Measurements from ENCODE around the gene PNCK. TPM values are rescaled to one million over a fixed set of nuclear protein-coding genes. Genes with fewer than 3 reads are reported as not detected.

PNCK gene
- total RNA-seq, 4 donors from 2014 or later: 0.83 TPM; not detected in 3

GRCh38 chrX:153632595-153632946 lies 41.0 kb downstream of the PNCK start:
- TF ChIP-seq POLR2A (IDR thresholded peaks at IDR 0.05) (no peak), CTCF (IDR thresholded peaks at IDR 0.05) (no peak)
- Histone ChIP-seq H3K4me3 (replicated peaks in 1 of 3) (no peak overlapping the region), H3K27ac (no peak overlapping the region), H3K27me3 (no peaks in the 10 kb centered on the region), H3K36me3 (no peaks in the 10 kb centered on the region), H3K4me1 (no peaks in the 10 kb centered on the region), H3K9me3 (no peaks in the 10 kb centered on the region)
- no peak for DNase-seq
- WGBS, 2 donors: 100% methylated on average over 2 of the region's 7 CpGs; no CpG with 5 or more reads in 1 of the 2 donors
- intact Hi-C loops (cut with DNase I): no loop called here

GRCh38 chrX:153631907-153632594 lies 41.6 kb downstream of the PNCK start:
- Histone ChIP-seq H3K27ac (no peak overlapping the region), H3K9me3 (no peaks in the 10 kb centered on the region), H3K36me3 (no peaks in the 10 kb centered on the region), H3K27me3 (no peaks in the 10 kb centered on the region), H3K4me1 (no peaks in the 10 kb centered on the region), H3K4me3 (replicated peaks in 1 of 3) (no peak overlapping the region)
- whole genome bisulfite sequencing, 2 donors: 93% methylated on average over 16 of the region's 19 CpGs; no CpG with 5 or more reads in 1 of the 2 donors
- DNase-seq: no peak
- TF ChIP-seq CTCF (IDR thresholded peaks at IDR 0.05) (no peak), POLR2A (IDR thresholded peaks at IDR 0.05) (no peak)
- intact Hi-C loops (cut with DNase I): no loop called here

GRCh38 chrX:153631346-153631745 lies 42.3 kb downstream of the PNCK start:
- intact Hi-C loops (cut with DNase I): no loop called here

GRCh38 chrX:153628665-153629064 lies 44.9 kb downstream of the PNCK start:
- DNase-seq: no peak
- intact Hi-C loops (cut with DNase I): no loop called here
- WGBS, 2 donors: no CpG with 5 or more reads among the region's 12 CpGs
- H3K27ac ChIP-seq: no peak overlapping the region
- H3K4me3 ChIP-seq (replicated peaks in 1 of 3): no peak overlapping the region
- no peaks in the 10 kb centered on the region for H3K36me3 ChIP-seq
- TF ChIP-seq CTCF (IDR thresholded peaks at IDR 0.05): no peak
- no peak for TF ChIP-seq POLR2A (IDR thresholded peaks at IDR 0.05)
- no peaks in the 10 kb centered on the region for H3K27me3 ChIP-seq
- no peaks in the 10 kb centered on the region for H3K9me3 ChIP-seq
- H3K4me1 ChIP-seq: no peaks in the 10 kb centered on the region

More at GRCh38 chrX:153631346-153631745, 42.3 kb downstream of the PNCK start:
- WGBS, 2 donors: 92 to 100% methylated on average over 2 of the region's 2 CpGs
- no peaks in the 10 kb centered on the region for H3K4me1 ChIP-seq
- no peak overlapping the region for H3K4me3 ChIP-seq (replicated peaks in 1 of 3)
- H3K27ac ChIP-seq: no peak overlapping the region
- H3K36me3 ChIP-seq: no peaks in the 10 kb centered on the region
- no peaks in the 10 kb centered on the region for H3K27me3 ChIP-seq
- no peaks in the 10 kb centered on the region for H3K9me3 ChIP-seq
- no peak for DNase-seq
- TF ChIP-seq POLR2A (IDR thresholded peaks at IDR 0.05) (no peak), CTCF (IDR thresholded peaks at IDR 0.05) (no peak)

- Histone ChIP-seq H3K27me3 (no peaks in the 10 kb centered on the region), H3K4me3 (replicated peaks in 1 of 3) (no peak overlapping the region), H3K27ac (no peak overlapping the region), H3K9me3 (no peaks in the 10 kb centered on the region), H3K36me3 (no peaks in the 10 kb centered on the region), H3K4me1 (no peaks in the 10 kb centered on the region)
- no peak for TF ChIP-seq CTCF (IDR thresholded peaks at IDR 0.05)
- TF ChIP-seq POLR2A (IDR thresholded peaks at IDR 0.05): no peak
- DNase-seq: no peak
- 74 to 94% methylated on average over 2 to 8 of the region's 8 CpGs for WGBS, 2 donors
- intact Hi-C loops (cut with DNase I): no loop called here
Observed at GRCh38 chrX:153628129-153628528, 45.5 kb downstream of the PNCK start.
